DMS 273 treated with DMSO at 0.1 percent for 48 hours (cell line): ENCODE data around the gene MAPK10.
"Not testable (repeated sequence)": the region's sequence is repeated elsewhere in the genome, so short reads cannot be mapped to it uniquely, and the experiment has no call there.

Experiments
- DNase-seq: peaks from one replicate; lab custom pipeline; 2025; lab: John Stamatoyannopoulos, UW

MAPK10 gene

DNA sequence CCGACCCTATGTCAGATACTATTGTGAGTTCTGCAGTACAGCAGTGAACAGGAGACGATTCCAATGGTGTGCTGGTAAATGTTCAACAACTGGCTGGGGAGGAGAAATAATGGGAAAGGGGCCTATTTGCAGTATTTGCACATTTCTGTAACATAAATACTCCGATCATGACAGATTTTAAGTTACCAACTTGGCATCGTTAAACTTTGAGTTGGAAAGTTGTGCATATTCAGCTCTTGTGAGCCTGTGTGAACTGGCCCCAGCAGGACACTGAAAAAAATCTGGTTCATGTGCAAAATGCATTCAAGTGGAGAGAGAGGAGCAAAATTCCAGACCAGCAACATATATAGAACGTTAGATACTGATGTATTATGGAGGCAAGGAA is 175.0 kb downstream of the MAPK10 start:
- no peak for DNase-seq

DNA sequence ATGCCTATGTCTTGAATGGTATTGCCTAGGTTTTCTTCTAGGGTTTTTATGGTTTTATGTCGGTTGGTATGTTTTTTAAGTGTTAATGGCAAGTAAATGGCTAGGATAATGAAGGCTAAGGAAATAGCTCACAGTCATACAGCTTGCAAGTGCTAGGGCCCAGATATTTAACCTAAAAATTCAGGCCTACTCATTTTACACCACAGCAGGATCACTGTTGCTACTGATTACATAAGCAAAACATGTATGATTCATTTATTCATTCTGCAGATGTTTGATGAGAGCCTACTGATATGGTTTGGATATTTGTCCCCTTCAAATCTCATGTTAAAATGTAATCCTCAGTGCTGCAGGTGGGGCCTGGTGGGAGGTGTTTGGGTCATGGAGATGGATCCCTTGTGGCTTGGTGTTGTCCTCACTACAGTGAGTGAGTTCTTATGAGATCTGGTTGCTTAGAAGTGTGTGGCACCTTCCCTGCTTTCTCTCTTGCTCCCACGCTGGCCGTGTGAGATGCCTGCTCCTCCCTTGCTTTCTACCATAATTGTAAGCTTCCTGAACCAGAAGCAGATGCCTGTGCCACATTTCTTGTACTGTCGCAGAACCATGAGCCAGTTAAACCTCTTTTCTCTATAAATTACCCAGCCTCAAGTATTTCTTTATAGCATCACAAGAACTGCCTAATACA is 175.5 kb downstream of the MAPK10 start:
- DNase-seq, result no peak

DNA sequence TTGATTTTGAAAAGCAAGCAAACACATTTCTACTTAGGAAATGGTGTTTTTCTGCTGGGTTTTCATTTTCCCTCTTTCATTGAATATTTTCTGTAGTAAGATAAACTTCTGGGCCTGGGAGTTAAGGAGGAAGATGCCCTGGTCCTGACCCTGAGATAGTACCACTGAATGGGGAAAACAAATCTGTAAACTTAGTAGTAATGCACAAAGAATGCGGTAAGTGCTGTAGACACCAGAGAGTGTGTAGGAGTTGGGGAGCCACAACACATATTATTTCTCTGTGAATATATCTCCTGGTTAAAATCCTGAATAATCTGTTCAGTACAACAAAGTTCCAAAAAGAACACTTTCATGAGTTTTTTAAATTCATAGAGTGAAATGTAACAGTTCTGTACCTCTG is 178.3 kb downstream of the MAPK10 start:
- DNase-seq, result no peak

DNA sequence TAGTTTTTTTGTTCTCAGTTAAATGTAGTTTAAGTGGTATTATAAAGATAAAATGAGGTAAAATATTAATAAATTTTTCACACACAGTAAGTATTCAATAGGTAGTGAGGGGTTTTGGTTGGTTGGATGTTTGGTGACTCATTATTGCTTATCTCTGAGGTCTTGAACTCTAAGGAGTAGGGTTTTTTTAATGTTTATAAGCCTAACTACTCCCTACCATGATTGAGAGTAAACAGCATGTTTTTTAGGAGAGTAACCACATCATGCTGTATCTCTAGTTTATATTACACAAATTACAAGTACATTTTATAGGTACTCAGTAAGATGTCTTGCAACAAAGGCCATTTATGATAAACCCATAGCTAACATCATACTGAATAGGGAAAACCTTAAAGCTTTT is 181.6 kb downstream of the MAPK10 start:
- DNase-seq, result no peak

DNA sequence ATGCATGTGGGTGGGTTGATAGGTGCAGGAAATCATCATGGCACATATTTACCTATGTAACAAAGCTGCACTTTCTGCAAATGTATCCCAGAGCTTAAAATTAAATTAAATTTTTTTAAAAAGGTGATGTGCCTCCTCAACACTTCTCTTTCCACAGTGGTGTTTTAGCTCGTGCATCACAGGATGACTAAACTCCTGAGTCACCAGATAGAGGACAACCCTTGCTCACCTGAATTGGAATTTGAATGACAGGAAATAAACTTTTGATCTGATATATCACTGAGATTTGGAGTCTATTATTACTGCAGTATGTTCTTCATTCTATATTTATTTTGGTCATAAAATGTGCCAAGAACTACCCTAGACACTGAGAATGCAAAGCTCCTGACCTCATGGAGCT is 185.3 kb downstream of the MAPK10 start:
- no peak for DNase-seq

DNA sequence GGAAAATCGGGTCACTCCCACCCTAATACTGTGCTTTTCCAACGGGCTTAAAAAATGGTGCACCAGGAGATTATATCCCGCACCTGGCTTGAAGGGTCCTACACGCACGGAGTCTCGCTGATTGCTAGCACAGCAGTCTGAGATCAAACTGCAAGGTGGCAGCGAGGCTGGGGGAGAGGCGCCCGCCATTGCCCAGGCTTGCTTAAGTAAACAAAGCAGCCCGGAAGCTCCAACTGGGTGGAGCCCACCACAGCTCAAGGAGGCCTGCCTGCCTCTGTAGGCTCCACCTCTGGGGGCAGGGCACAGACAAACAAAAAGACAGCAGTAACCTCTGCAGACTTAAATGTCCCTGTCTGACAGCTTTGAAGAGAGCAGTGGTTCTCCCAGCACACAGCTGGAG is 191.5 kb downstream of the MAPK10 start:
- DNase-seq, result not testable (repeated sequence)

DNA sequence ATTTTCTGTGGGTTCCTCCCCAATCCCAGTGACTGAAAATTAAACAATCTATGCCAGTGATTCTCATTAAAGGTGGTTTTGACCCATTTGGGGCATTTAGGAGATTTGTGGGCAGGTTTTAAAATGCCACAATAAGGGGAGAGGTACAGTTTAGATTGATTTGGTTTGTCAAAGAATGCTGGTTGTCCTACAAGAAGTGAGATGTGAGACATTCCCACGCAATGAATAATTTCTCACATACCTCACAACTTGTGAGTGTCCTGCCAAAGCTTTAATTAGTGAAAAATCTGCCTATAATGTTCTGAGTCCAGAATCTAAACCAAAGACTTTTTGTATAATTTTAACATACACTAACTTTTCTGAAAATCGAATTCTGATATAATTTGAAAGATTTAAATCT is 199.4 kb downstream of the MAPK10 start:
- DNase-seq, result no peak

DNA sequence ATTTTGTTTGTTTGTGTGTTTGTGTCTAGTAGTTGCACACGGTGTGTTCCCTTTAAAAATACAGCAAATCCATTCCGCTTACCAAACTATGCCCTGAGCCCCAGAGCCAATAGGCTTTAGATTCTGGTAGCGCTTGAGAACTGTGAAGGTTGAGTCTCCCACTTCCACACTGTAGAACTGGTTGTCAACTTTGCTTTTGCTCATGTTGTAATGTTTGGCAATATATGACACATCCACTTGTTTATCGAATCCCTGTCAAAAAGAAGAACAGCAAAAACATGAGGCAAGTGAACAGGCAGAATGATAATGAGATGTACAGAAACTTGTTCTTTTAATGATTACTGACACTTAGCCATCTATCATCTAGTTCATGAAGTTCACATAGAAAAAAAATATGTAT is 200.6 kb downstream of the MAPK10 start:
- no peak for DNase-seq

DNA sequence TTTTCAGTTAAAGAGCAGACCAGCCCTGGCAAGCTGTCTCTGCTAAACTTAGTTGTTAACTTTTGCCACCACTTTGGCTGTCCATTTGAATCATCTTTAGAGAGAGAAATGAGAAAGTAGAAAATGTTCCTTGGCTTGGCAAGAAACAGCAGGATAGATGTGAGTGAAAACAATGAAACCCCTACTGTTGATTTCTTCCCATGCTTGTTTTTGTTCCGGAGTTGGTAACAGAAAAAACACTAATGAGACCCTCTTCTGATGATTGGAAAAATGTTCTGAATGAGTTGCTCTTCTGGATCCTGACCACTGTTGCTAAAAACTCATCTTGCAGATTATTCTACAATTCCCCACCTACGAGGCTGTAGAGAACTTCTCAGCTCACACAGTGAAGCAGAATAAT is 203.3 kb downstream of the MAPK10 start:
- no peak for DNase-seq

DNA sequence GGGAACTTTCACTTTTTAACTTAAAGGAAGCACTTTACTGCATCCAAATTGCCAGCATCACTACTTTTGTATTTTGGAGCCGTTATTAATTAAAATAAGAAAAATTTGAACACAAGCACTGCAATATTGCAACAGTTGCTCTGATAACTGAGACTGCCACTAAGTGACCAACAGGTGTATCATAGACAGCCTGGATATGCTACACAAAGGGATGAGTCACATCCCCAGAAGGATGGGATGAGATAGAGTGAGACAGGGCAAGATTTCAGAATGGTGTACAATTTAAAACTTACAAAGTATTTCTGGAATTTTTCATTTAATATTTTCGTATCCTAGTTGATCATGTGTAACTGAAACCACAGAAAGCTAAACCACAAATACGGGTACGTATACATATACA is 204.1 kb downstream of the MAPK10 start:
- DNase-seq, result no peak

DNA sequence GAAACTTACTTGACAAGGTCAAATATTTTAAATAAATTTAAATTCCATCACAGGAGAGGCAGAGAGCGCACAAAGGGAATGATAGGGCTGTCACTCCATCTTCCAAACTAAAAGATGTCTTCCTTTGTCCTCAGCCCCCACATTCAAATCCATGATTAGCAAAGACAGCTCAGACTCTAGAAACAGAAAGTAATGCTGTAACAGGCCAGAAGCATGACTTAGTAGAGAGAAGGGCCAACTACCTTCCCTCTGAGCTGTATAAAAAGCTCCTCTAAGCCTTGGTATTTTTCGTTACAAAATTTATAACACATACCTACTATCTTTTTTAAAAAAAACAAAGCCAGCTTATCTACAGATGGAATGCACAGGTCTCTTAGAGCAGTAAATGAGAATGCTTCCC is 207.4 kb downstream of the MAPK10 start:
- no peak for DNase-seq

DNA sequence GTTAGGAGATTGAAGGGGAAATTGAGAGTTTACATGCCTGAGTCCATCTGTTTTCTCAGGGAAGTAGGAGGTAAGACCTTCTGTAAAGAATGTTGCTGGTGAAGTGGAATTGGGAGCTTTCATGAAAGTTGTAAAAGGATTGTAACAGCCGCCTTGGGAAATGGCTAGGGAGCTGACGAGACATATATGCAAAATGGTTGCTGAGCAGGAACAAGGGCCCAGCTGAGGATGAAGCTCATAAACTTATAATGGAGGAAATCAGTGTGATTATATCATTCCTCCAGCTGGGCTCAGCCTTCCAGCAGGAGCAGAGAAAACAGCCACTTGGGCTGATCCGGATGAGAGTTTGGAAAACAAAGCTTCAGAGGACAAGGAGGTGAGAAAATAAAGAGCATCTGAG is 208.7 kb downstream of the MAPK10 start:
- no peak for DNase-seq

DNA sequence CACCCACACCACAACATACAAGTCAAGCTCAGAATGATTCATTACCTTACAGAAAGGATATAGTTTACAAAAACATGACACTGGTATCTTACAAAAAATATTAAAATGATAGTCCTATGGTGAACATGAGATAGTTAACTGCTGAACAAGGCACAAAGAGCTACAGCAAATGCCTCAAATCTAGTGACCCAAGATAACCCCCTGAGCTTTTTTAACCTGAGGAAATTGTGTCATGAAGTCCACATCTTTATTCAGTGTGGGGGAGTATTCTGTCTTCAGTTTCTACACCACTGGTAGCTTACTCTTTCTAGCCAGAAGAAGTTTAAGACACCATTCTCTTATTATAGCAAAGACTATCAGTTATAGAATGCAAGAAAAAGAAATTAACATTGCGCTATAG is 218.7 kb downstream of the MAPK10 start:
- no peak for DNase-seq

DNA sequence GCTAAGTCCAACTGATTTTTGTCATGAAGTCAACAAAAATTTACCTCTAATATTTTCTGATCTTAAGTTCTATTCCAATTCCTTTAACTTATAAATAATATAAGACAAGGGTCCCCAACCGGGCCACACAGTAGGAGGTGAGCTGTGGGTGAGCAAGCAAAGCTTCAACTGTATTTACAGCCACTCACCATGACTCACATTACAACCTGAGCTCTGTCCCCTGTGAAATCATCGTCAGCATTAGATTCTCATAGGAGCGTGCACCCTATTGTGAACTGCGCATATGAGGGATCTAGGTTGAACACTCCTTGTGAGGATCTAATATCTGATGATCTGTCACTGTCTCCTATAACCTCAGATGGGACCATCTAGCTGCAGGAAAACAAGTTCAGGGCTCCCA is 227.4 kb downstream of the MAPK10 start:
- DNase-seq, result no peak

DNA sequence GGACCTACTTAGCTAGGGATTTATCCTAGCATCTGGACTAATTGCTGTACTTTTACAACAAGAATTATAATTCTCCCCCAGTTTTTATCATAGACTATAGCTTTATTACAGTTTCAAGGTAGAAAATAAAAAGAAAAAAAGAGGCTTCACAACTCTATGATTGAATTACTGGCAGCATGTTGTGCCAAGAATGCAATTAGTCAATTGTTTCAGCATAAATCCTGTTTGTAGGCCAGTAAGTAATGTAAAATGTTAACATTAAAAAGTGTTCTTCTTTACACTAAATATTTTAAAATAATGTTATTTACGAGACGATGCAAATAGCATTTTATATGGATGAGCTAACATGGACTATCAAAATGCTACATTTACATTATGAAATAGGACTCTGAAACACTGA is 228.4 kb downstream of the MAPK10 start:
- no peak for DNase-seq

DNA sequence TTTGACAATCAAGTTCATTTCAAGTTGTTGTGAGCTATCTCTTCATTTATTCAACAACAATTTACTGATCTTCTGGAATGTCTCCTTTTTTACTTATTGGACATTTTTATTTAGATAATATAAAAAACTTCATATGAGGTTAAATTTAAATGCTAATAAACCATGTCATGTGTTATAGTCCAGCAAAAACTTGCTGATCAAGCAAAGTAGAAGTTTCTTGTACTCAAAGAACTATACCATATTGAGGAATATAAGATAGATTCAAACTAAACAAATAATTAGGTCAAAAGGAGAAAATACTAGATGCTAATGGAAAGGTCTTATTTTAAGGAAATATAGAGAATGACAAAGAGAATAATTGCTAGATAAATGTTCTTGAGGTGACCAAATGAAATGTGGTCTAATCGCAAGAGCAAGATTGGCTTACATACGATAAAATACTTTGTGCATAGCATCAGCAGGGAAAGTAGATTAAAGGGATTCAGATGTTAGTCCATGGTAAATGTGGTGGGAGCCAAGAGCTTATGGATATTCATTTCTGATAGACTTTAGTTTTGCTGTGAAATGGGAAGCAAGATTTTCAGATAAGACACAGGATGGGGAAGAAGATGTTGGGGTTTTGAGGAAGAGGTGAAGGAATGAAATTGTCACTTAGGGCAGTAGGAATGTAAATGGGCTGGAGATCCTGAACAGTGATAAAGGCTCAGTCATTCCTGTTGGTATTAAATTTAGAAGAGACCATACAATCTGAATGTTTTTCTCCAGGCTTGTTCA is 229.5 kb downstream of the MAPK10 start:
- no peak for DNase-seq

DNA sequence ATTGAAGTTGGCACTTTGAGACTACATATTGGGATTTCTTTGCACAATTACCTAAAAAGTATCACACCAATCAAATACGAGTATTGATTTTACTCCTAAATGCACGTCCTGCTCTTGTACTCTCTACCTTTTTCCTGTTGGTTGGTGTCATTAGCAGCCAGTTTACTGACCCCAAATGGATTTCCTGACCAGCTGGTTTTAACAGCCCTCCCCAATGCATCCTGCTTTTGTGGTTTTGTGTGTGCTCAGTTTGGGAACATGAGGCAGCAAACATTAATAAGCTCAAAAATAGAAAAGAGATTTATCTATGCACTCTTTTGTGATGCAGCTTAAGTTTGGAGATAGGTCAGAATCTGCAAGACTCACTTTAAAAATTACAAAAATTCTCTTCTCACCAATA is 230.3 kb downstream of the MAPK10 start:
- DNase-seq, result no peak

DNA sequence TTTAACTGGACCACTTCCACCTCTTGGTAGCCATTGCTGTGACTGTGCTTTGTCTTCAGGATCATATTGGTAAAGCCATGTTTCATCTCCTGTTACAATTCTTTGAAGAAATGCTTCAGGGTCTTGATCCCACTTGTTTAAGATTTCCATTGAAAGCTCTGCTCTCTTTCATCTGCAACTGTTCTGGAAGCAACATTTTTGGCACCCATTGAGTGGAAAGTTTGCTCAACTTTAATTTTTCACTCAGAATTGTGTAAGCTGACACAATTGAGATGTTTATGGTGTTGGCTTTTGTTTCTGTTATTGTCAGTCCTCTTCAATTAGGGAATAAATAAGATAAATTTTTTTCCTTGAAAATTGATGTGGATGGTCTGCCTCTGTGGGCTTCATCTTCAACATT is 237.4 kb downstream of the MAPK10 start:
- no peak for DNase-seq

DNA sequence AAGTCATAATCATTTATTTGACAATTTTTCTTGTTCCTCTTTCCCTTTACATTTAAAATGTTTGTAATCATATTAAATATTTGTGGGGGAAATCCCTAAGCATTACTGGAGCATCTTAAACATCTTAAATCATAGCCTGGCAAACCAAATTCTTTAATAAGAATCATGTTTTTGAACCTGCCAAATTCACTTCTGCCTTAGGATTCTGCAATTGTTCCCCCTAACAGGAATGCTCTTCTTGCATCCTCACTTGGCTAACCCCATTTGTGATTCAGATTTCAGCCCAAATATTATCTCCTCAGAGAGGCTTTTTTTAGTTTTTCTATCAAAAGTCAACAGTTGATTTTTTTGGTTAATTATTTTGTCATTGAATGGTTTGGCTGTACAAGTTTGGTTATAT is 241.1 kb downstream of the MAPK10 start:
- no peak for DNase-seq

DNA sequence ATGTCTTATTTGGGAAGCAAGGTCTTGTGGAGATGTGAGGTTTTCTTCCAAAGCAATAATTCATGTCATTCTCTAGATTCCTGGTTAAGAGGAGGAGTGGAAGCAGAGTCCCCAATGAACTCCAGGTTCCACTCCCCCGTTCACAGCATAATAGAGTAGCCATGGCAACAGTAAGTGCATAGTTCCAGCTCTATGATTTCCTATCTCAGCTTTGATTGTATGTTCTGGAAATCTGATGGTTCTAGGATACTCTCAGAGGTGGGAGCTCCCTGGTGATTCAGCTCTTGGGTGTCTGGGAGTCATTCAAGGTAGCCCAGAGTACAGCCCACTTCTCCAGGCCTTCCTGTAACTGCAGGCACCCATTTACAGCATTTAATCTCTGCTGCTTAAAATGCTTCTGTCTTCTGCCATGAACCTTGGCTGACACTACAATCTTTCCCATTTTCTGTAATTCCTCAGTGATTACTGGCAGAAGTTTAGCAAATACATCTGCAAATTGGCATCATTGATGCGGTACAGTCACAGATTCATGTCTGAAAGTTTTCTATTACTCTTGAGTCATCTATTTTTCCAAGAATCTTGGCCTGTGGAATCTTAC is 242.0 kb downstream of the MAPK10 start:
- DNase-seq, result no peak

DNA sequence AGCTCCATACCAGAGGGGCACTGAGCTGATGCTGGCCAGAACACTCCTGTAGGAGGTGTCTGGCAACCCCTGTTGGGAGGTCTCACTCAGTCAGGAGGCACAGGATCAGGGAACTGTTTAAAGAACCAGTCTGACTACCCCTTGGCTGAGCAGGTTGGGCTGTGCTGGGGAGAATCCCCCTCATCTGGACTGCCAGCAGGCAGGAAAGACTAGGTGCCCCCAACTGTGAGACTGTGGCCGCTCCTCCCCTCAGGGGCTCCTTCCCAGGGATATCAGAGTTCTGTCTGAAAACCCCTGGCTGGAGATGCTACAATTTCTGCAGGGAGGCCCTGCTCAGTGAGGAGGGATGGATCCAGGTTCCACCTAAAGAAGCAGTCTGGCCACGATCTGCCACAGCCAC is 245.3 kb downstream of the MAPK10 start:
- no peak for DNase-seq

DNA sequence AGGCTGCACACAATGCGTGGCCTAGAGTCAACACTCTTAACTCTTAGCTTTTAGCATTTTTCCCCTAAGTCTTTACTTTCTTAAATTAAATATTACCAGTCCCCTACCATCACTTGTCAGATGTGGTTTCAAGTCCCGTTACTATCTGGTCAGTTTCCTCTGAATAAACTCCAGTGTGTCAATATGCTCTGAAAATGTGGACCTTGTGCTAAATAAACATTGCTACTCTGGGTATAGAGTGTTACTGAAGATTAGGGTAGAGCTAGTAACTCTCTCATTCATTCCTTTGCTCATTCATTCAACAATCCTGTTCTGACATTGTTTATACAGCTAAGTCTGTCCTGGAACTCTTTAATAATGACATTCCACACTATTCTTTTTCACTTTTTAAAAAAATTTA is 251.0 kb downstream of the MAPK10 start:
- no peak for DNase-seq

DNA sequence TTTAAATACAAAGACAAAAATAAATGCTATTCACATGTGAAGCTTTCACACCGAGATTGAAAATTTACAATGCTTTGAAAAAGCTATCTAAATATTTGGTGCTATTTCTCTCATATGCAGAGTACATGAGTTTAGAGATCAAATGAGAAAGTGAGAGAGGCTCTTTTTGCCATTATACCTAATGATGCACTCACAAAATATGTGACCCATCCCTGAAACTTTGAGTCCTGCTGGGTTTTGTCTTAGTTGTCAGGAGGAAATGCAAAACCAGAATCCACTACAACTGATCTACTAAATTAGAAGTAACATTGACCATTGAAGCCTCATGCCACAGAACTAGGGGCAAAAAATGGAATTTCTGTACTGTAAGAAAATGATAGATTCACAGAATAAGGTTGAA is 251.7 kb downstream of the MAPK10 start:
- no peak for DNase-seq

DNA sequence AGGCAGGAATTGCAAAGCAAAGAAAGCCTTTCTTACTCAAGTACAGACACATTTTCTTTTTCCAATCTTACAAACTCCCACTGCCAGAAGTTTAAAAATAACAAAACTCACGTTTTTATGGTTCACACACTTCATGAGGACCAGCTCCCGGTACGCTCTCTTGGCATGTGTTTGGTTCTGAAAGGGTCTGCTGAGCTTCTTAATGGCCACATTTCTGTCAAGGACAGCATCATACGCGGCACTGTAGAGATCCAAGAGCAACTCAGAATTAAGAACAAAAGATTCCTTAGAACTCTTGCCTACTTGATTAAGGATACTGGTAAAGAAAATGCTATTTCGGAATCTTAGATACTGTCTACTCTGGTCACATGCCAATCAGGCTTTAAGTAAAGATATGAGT is 252.7 kb downstream of the MAPK10 start:
- no peak for DNase-seq
